H1 (cell line): ENCODE measurements around the gene OXER1.

ENCODE experiments used
- POLR2A ChIP-seq, 2 experiments: IDR thresholded peaks; 1 replicate in 1 of 2; 2 replicates in 1 of 2; pipeline ENCODE4 v1.6.1; 2011; ENCODE audit warnings: low read depth in 2 of 2, low read length in 2 of 2, mild to moderate bottlenecking in 2 of 2; ENCODE audit errors: control extremely low read depth in 1 of 2
- RXRA ChIP-seq: IDR thresholded peaks from 2 replicates; pipeline ENCODE4 v1.6.1; 2011; ENCODE audit warnings: low read depth, mild to moderate bottlenecking, low read length, moderate library complexity; ENCODE audit not compliant: insufficient read depth

- TF ChIP-seq RXRA (no peak), POLR2A (IDR thresholded peaks at IDR 0.05; ENCODE audit: control extremely low read depth in 1 of 2, low read depth in 2 of 2, low read length in 2 of 2) (no peak)
Observed at GRCh38 chr2:42812899-42813479, 49.1 kb upstream of the OXER1 start.
